SK-N-SH (cell line): Measurements from ENCODE around the gene NUF2.

Experiments
- RAD21 ChIP-seq: IDR thresholded peaks from 2 replicates; pipeline ENCODE4 v1.6.1; 2012; ENCODE audit warnings: mild to moderate bottlenecking, low read length
- SMC3 ChIP-seq: IDR thresholded peaks from 2 replicates; pipeline ENCODE4 v1.6.1; 2012; ENCODE audit warnings: low read depth, low read length, improper control_type of control experiment

- TF ChIP-seq RAD21: no peak
- TF ChIP-seq SMC3: no peak
Measured at GRCh38 chr1:163300568-163300967, 21.2 kb upstream of the NUF2 start.
